Small intestine (tissue), 7 donors: Measurements from ENCODE around the gene ENO3. TPM values are rescaled to one million over a fixed set of nuclear protein-coding genes. Genes with fewer than 3 reads are reported as not detected.
"Not testable (repeated sequence)": the region's sequence is repeated elsewhere in the genome, so short reads cannot be mapped to it uniquely, and the experiment has no call there.

Source experiments
- DNase-seq, 2 donors: peaks; one replicate each; pipeline versions ENCODE4 v3.0.0 to v3.0.0-alpha.2; 2013
- FAIRE-seq: peaks from 2 replicates; lab custom pipeline; 2012; peaks lifted over from hg19 to GRCh38; lab: Jason Lieb, UNC
- H3K27ac ChIP-seq, 3 donors: one replicate each; pipeline ENCODE4 v1.5.1; 2013; ENCODE audit warnings: low read length in 2 of 3, mild to moderate bottlenecking in 2 of 3, control low read depth in 1 of 3, inconsistent platforms in 1 of 3, low read depth in 1 of 3, moderate library complexity in 1 of 3
- H3K27me3 ChIP-seq, 3 donors: one replicate each; pipeline ENCODE4 v1.6.1; 2013; ENCODE audit warnings: low read length in 3 of 3, inconsistent platforms in 1 of 3; ENCODE audit not compliant: control insufficient read depth in 3 of 3, insufficient read depth in 3 of 3
- H3K36me3 ChIP-seq, 3 donors: one replicate each; pipeline ENCODE4 v1.6.1; 2013; ENCODE audit warnings: low read length in 3 of 3, inconsistent platforms in 1 of 3, low read depth in 1 of 3, mild to moderate bottlenecking in 1 of 3, moderate library complexity in 1 of 3; ENCODE audit not compliant: control insufficient read depth in 3 of 3, insufficient read depth in 2 of 3
- H3K4me1 ChIP-seq, 3 donors: one replicate each; pipeline ENCODE4 v1.6.1; 2013; ENCODE audit warnings: low read length in 2 of 3, inconsistent platforms in 1 of 3, low read depth in 1 of 3, mild to moderate bottlenecking in 1 of 3, moderate library complexity in 1 of 3; ENCODE audit not compliant: control insufficient read depth in 3 of 3, insufficient read depth in 2 of 3
- H3K4me3 ChIP-seq, 3 donors: one replicate each; pipeline ENCODE4 v1.5.1; 2013; ENCODE audit warnings: low read length in 3 of 3, control low read depth in 1 of 3, inconsistent platforms in 1 of 3, low read depth in 1 of 3, mild to moderate bottlenecking in 1 of 3, moderate library complexity in 1 of 3
- H3K9me3 ChIP-seq, 2 donors: one replicate each; pipeline ENCODE4 v1.6.1; 2013; ENCODE audit warnings: low read depth in 1 of 2, low read length in 1 of 2; ENCODE audit not compliant: control insufficient read depth in 2 of 2, insufficient read depth in 1 of 2
- WGBS, 3 donors: extraction: QIAGEN DNeasy Blood & Tissue Kit; methylation state at CpG; one replicate each; pipeline ENCODE4 v1.1.7; 2013; 5-methylcytosine and 5-hydroxymethylcytosine counted together
- polyA plus RNA-seq, 4 donors: library from polyadenylated mRNA; stranded (reverse) in 3 of 4; unstranded in 1 of 4; fragments of 200-250 nt in 3 of 4; fragments of 120-200 nt in 1 of 4; gene quantifications; one replicate each; pipeline versions ENCODE4 v1.2.1 to v1.2.3, GENCODE V29; 2013
- donor health status: healthy with polysubstance abuse.
- donor health status: control.
- donor health status: control.
- donor health status: Bipolar disorder and iron deficiency.
- donor health status: healthy.

ENO3 gene
- polyA plus RNA-seq, 4 donors, result 10.7 to 98.0 (median 27.5) TPM

GRCh38 chr17:4908711-4909496, 42.0 kb upstream of the ENO3 start:
- Histone ChIP-seq H3K4me3 (no peak overlapping the region), H3K9me3 (no peaks in the 10 kb centered on the region), H3K4me1 (peaks cover 0 to 13% (median 0%) of the 10 kb centered on the region in 3 donors), H3K36me3 (no peaks in the 10 kb centered on the region), H3K27me3 (peaks cover 0 to 12% (median 0%) of the 10 kb centered on the region in 3 donors), H3K27ac (peak overlapping the region; percentile 8 to 65 (median 36))
- 13 to 20% (median 18%) methylated on average over 20 of the region's 20 CpGs for WGBS, 3 donors
- FAIRE-seq (no peak), DNase-seq (peak; percentile 88 to 90)

- WGBS, 3 donors, result 8 to 54% (median 22%) methylated on average over 1 of the region's 1 CpG
- Histone ChIP-seq H3K4me3 (no peak overlapping the region), H3K9me3 (no peaks in the 10 kb centered on the region), H3K27me3 (no peaks in the 10 kb centered on the region), H3K4me1 (peaks cover 0 to 16% (median 0%) of the 10 kb centered on the region in 3 donors), H3K27ac (peak overlapping the region in 1 of 3 donors; percentile 8), H3K36me3 (no peaks in the 10 kb centered on the region)
- DNase-seq, result peak; percentile 74
- no peak for FAIRE-seq
Measured at GRCh38 chr17:4913994-4914393, 36.9 kb upstream of the ENO3 start.

- H3K9me3 ChIP-seq, FAIRE-seq, DNase-seq, H3K27me3 ChIP-seq, H3K4me3 ChIP-seq, H3K27ac ChIP-seq, H3K36me3 ChIP-seq: not testable (repeated sequence)
- WGBS, 3 donors, result 66 to 86% (median 72%) methylated on average over 4 of the region's 4 CpGs
- peaks cover 0 to 11% (median 0%) of the 10 kb centered on the region in 3 donors for H3K4me1 ChIP-seq
Measured at GRCh38 chr17:4914551-4914950, 36.4 kb upstream of the ENO3 start.

DNA sequence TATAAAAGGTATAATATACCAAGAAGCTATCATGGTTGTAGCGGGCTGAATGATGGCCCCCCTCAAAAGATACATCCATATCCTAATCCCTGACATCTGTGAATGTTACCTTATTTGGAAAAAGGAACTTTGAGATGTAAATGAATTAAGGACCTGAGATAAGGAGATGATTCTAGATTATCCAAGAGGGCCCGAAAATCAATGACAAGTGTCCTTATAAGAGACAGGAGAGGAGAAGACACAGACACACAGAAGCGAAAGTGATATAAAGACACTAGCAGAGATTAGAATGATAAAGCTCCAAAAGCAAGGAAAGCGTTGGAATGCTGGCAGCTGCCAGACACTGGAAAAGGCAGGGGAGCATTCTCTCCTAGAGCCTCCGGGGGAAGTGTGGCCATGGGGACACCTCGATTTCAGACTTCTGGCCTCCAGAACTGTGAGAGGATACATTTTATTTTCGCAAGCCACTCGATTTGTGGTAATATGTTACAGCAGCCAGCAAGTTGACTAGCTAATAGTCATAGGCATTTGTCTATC, 31.3 kb upstream of the ENO3 start:
- DNase-seq, result no peak
- Histone ChIP-seq H3K27ac (no peak overlapping the region), H3K4me3 (no peak overlapping the region), H3K9me3 (no peaks in the 10 kb centered on the region), H3K4me1 (no peaks in the 10 kb centered on the region), H3K27me3 (no peaks in the 10 kb centered on the region), H3K36me3 (no peaks in the 10 kb centered on the region)
- FAIRE-seq, result no peak
- 66 to 69% (median 66%) methylated on average over 8 of the region's 8 CpGs for WGBS, 3 donors

- H3K9me3 ChIP-seq, result no peaks in the 10 kb centered on the region
- H3K4me3 ChIP-seq, result no peak overlapping the region
- no peaks in the 10 kb centered on the region for H3K4me1 ChIP-seq
- no peak for DNase-seq
- no peak for FAIRE-seq
- H3K27me3 ChIP-seq, result no peaks in the 10 kb centered on the region
- WGBS, 3 donors, result 80 to 86% (median 82%) methylated on average over 10 of the region's 10 CpGs
- no peak overlapping the region for H3K27ac ChIP-seq
- H3K36me3 ChIP-seq, result no peaks in the 10 kb centered on the region
Measured at GRCh38 chr17:4920351-4921048, 30.4 kb upstream of the ENO3 start.

- Histone ChIP-seq H3K27ac (no peak overlapping the region), H3K4me3 (no peak overlapping the region), H3K9me3 (no peaks in the 10 kb centered on the region), H3K27me3 (no peaks in the 10 kb centered on the region), H3K36me3 (no peaks in the 10 kb centered on the region), H3K4me1 (no peaks in the 10 kb centered on the region)
- FAIRE-seq (no peak), DNase-seq (no peak)
- WGBS, 3 donors, result 91 to 98% (median 94%) methylated on average over 4 of the region's 4 CpGs
Measured at GRCh38 chr17:4921320-4921719, 29.6 kb upstream of the ENO3 start.

DNA sequence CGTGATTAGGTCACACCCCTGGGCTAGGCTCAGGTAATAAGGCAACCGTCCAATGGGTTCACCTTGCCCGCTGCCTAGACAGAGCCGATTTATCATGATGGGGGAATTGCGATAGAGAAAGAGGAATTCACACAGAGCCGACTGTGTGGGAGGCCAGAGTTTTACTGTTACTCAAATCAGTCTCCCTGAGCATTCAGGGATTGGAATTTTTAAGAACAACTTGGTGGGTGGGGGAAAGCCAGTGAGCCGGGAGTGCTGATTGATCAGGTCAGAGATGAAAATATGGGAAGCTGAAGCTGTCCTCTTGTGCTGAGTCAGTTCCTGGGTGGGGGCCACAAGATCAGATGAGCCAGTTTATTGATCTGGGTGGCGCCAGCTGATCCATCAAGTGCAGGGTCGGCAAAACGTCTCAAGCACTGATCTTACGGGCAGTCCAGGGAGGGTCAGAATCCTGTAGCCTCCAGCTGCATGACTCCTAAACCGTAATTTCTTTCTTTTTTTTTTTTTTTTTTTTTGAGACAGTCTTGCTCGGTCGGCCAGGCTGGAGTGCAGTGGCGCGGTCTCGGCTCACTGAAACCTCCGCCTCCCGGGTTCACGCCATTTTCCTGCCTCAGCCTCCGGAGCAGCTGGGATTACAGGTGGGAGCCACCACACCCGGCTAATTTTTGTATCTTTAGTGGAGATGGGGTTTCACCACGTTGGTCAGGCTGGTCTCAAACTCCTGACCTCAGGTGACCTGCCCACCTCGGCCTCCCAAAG, 24.2 kb upstream of the ENO3 start:
- not testable (repeated sequence) for FAIRE-seq, H3K4me1 ChIP-seq, H3K27me3 ChIP-seq, H3K27ac ChIP-seq, H3K4me3 ChIP-seq, H3K36me3 ChIP-seq, DNase-seq, H3K9me3 ChIP-seq
- 68 to 82% (median 76%) methylated on average over 24 of the region's 24 CpGs for WGBS, 3 donors

- WGBS, 3 donors, result 97% methylated on average over 18 of the region's 18 CpGs
- Histone ChIP-seq H3K36me3 (peaks cover 0 to 12% (median 0%) of the 10 kb centered on the region in 3 donors), H3K4me3 (no peak overlapping the region), H3K9me3 (no peaks in the 10 kb centered on the region), H3K4me1 (peaks cover 0 to under 1% (median under 1%) of the 10 kb centered on the region in 3 donors), H3K27ac (no peak overlapping the region), H3K27me3 (no peaks in the 10 kb centered on the region)
- no peak for FAIRE-seq
- no peak for DNase-seq
Measured at GRCh38 chr17:4928881-4929280, 22.0 kb upstream of the ENO3 start.
